Sigmoid colon (tissue), 4 donors: ENCODE measurements around the gene TCF7L2.

Source experiments
- EP300 ChIP-seq, 4 donors: sonication (generic); formaldehyde crosslinking; IDR thresholded peaks; one replicate each; pipeline ENCODE4 v1.6.1; 2017; ENCODE audit warnings: antibody characterized with exemption in 4 of 4
- POLR2A ChIP-seq, 2 donors: fragments of 450-650 bp; IDR thresholded peaks; one replicate each; pipeline ENCODE4 v1.6.1; 2016; ENCODE audit warnings: antibody characterized with exemption in 2 of 2, mild to moderate bottlenecking in 2 of 2, moderate library complexity in 2 of 2
- TF ChIP-seq, protein P1 (sequence below), 4 experiments: fragments of 450-650 bp in 3 of 4; fragments of 200-600 bp in 1 of 4; IDR thresholded peaks; one replicate each; pipeline ENCODE4 v1.5.1; 2016 to 2019; ENCODE audit warnings: antibody characterized with exemption in 4 of 4, mild to moderate bottlenecking in 3 of 4, moderate library complexity in 2 of 4

DNA sequence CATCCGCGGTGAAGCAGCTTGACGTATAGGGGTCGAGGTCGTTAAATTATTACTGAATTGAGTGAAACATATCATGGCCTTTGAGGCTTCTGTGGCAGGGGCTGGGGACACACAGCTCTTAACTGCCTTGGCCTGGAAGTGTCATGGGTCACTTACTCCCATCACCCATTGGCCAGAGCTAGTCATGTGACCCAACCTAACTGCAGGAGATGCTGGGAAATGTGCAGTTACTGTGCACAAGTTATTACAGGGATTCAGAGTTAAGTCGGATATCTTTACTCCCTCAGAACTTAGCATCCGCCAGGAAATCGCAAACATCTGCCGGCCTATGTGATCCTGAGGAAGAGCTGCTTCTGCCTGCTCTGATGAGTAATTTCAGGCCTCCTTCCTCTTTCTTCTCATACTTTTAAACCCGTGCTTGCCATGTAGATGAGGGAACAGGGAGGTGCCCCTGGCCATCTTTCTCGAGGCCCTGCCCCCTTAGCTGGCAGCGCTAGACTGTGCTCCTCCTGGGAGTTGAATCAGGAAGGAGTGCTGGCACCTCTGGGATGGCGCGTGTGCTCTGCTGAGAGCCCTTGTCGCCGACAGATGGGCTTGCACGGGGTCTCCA, 203.6 kb downstream of the TCF7L2 start:
- TF ChIP-seq, protein P1, sequence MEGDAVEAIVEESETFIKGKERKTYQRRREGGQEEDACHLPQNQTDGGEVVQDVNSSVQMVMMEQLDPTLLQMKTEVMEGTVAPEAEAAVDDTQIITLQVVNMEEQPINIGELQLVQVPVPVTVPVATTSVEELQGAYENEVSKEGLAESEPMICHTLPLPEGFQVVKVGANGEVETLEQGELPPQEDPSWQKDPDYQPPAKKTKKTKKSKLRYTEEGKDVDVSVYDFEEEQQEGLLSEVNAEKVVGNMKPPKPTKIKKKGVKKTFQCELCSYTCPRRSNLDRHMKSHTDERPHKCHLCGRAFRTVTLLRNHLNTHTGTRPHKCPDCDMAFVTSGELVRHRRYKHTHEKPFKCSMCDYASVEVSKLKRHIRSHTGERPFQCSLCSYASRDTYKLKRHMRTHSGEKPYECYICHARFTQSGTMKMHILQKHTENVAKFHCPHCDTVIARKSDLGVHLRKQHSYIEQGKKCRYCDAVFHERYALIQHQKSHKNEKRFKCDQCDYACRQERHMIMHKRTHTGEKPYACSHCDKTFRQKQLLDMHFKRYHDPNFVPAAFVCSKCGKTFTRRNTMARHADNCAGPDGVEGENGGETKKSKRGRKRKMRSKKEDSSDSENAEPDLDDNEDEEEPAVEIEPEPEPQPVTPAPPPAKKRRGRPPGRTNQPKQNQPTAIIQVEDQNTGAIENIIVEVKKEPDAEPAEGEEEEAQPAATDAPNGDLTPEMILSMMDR (IDR thresholded peaks at IDR 0.05) = no peak
- no peak for TF ChIP-seq POLR2A (IDR thresholded peaks at IDR 0.05)
- TF ChIP-seq EP300 (IDR thresholded peaks at IDR 0.05) = no peak
